GM12892 (cell line): ENCODE measurements around the gene DNAH2.

Experiments
- DNase-seq: peaks from one replicate; pipeline ENCODE4 v3.0.0; 2011; ENCODE audit not compliant: insufficient read length
- FAIRE-seq: peaks from 2 replicates; lab custom pipeline; 2011; peaks lifted over from hg19 to GRCh38; lab: Jason Lieb, UNC
- POLR2A ChIP-seq: IDR thresholded peaks from 2 replicates; pipeline ENCODE4 v1.6.1; 2011; ENCODE audit warnings: low read depth, low read length, control low read depth
- POLR2AphosphoS5 ChIP-seq: IDR thresholded peaks from 2 replicates; pipeline ENCODE4 v1.6.1; 2011; ENCODE audit warnings: low read depth, low read length, control low read depth
- TAF1 ChIP-seq: IDR thresholded peaks from 2 replicates; pipeline ENCODE4 v1.6.1; 2011; ENCODE audit warnings: low read depth, mild to moderate bottlenecking, control low read depth, low read length, borderline replicate concordance

DNAH2 gene

DNA sequence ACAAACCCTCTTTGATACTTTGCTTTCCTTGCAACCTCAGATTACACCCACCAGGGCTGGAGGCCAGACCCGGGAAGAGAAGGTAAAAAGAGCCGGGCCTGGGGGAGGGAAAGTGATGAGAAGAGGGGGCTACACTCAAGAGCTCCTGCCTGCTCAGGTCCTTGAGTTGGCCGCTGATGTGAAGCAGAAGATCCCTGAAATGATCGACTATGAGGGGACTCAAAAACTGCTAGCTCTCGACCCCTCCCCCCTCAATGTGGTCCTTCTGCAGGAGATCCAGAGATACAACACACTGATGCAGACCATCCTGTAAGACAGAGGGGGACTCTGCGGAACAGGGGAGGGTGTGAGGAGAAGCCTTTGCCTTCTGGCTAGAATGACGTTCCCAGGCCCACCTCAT is 113.7 kb downstream of the DNAH2 start:
- no peak for FAIRE-seq
- no peak for TF ChIP-seq POLR2A
- no peak for TF ChIP-seq POLR2AphosphoS5
- TF ChIP-seq TAF1 = no peak

DNA sequence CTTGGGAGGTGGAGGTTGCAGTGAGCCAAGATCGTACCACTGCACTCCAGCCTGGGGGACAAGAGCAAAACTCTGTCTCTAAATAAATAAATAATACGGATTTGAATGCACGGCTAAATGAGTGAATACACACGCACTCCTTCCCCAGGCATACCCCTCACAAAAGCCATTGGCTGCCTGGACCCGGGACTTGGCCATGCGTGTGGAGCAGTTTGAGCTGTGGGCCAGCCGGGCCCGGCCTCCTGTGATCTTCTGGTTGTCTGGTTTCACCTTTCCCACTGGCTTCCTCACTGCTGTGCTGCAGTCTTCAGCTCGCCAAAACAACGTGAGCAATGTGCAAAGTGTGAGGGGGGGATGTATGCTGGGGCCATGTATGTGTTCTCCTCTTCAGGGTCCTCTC is 114.9 kb downstream of the DNAH2 start:
- DNase-seq (no peak), FAIRE-seq (no peak)
- TF ChIP-seq POLR2A (no peak), TAF1 (no peak)

More for the DNA sequence above, 113.7 kb downstream of the DNAH2 start:
- DNase-seq = no peak

DNA sequence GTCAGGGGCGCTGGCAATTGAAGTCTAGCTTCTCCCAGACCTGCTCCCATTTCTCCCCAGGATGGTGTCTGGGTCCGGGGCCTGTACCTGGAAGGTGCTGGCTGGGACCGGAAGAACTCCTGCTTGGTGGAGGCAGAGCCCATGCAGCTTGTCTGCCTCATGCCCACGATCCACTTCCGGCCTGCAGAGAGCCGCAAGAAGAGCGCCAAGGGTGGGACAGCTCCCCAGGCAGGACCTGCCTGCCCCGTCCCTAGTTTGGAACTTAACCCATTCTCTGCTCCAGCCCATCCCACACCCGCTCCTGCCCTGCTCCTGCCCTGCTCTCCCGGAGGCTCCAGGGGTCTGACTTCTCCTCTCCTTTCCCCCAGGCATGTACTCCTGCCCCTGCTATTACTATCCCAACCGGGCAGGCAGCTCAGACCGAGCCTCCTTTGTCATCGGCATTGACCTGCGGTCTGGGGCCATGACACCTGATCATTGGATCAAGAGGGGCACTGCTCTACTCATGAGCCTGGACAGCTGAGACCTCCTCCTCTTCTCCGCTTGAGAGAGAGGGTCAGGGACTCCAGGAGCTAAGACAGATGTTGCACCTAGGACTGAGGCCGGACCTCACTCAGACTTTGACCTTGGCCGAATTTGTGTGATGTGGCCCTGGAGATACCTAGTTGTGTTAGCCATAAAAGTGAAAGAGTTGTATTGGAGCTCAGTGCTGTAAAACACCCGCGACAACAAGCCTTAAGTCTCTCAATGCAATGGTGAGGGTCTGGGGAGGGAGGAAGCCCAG is 115.7 kb downstream of the DNAH2 start:
- TF ChIP-seq POLR2AphosphoS5 = no peak
- TF ChIP-seq POLR2A = no peak
- no peak for TF ChIP-seq TAF1
- FAIRE-seq (no peak), DNase-seq (no peak)

DNA sequence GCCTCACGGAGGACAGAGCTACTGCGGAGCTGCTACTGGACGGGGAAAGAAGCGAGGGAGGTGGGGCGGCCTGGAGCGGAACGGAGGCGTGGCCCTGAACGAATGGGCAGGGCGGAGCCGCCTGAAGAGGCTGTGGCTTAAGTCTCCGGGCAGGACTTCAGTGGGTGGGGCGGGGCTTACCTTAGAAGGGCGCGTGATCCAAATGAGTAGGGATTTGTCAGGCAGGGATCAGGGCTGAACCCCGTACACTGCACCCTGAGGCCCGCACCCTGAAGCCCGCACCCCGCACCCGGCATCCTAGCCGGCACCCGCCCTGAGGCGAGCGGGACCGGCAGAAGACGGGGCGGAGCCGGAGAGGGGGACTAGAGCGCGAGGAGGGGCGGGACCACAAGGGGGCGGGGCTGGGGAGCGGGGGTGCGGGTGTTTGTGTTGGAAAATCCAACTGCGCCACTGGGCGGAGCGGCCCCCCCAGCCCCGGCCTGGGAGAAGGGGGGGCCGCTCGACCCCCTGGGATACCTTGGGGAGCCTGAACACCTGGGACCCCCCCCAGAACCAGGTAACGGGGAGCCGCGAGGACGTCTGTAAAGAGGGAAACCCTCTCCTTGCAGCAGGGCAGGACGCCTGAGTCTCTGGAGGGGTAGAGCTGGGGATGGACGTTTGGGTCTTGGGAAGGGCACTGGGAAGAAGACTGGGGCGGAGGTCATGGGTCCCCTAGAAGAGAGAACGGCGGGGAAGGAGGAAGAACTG is 116.4 kb downstream of the DNAH2 start, which contains the start of gene KDM6B:
KDM6B (plus strand) TSS at position 423 of the 747 bp plus-strand sequence. CDS start 11,338 bp downstream, outside the sequence.
- TF ChIP-seq POLR2AphosphoS5 = no peak
- no peak for TF ChIP-seq TAF1
- no peak for TF ChIP-seq POLR2A
- peak; percentile 85 for DNase-seq
- FAIRE-seq = peak; percentile 94

DNA sequence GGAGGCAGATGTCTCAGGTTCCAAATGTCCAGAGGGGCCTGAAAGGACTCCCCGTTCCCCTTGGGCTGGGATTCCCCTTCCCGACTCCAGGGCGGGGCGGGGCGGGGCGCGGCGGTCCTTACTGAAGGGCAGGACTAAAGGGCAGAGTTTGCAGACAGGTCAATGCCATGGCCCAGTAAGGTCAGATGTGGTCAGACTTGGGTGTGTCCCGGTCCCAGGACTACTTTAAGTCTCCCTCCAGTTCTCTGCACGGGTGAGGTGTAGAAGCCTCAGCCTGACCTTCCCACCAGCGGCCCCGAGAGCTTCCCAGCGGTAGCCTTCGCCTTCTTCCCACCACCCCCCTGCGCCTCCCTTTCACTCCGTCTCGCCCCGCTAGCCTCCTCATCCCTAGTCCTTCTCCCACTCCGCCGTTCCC is 117.0 kb downstream of the DNAH2 start:
- no peak for FAIRE-seq
- no peak for DNase-seq

DNA sequence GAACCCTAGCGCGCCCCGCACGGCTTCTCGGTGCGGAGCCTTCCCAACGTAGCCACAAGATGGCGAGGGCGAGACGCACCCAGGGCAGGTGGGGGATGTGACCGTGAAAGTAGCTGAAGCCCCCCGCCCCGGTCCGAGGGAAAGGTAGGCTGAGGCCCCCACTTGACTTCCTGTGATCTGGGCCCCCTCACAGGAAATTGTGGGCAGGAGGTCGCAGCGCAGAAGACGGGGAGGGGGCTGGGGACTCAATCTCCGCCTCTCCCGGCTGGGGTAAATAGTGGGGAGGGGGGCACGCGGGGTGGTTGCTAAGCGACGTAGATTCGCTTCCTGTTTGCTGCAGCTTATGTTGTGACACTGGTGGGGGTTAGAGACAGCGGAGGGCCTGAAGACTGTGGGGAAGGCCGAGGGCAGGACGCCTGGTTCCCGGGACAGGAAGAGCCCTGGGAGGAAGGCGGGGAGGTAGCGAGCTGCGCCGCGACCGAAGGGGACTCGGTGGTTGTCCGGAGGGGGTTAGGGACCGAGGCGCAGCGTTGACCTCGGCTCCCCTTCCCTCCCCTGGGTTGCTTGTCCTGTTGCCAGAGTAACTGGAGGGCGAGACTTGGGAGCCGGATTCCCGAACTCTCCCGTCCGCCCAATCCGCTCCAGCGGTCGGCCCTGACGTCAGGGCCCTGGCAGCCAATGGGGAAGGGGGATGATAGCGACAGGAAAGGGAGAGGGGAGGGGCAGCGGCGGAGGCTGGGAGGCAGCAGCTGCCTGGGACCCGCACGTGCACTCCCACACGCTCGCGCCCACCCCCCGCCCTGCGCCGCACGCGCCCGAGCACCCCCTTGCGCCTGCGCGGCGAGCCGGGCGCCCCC is 117.6 kb downstream of the DNAH2 start:
- TF ChIP-seq POLR2AphosphoS5 = no peak
- TF ChIP-seq TAF1 = no peak
- no peak for TF ChIP-seq POLR2A
- DNase-seq (peak; percentile 87), FAIRE-seq (peak; percentile 99)

More for the DNA sequence above, 117.0 kb downstream of the DNAH2 start:
- TF ChIP-seq POLR2AphosphoS5 (no peak), TAF1 (no peak), POLR2A (no peak)

DNA sequence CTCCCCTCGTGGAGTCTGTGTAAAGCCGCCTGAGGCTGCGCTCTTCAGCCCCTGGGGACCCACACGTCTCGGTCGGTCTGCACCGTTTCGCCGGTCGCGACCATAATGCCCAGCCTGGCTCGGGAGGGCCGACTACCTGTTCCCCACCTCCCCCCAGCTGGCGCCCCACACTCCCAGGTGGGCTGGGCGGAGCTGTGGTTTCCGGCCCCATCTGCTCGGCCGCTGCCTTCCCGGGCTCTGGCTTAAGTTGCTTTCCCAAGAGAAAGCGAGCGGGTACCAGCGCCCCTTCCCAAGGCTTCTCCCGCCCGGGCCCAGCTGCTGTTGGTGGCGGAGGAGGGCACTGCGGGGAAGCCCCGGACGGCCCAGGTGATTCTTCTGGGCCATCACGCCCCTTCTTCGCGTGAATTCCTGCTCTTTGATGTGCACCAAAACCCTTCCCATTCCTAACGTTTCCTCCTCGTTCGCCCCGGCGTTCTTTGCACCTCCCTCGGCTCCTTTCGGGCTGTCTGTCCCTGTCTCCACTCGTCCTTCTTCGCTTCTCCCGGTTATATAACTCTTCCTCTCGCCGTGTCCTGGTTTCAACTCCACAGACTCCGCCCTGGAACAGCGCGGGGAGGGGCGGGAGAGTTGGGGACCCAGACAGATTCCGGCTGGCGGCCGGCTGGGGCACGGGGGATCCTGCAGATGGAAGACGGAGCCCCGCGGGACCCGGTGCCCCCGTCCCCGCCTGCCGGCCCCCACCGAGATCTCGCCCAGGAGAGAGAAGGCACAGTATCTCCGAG is 118.5 kb downstream of the DNAH2 start:
- FAIRE-seq (peak; percentile 27), DNase-seq (no peak)
- no peak for TF ChIP-seq POLR2A
- no peak for TF ChIP-seq TAF1
- TF ChIP-seq POLR2AphosphoS5 = no peak

DNA sequence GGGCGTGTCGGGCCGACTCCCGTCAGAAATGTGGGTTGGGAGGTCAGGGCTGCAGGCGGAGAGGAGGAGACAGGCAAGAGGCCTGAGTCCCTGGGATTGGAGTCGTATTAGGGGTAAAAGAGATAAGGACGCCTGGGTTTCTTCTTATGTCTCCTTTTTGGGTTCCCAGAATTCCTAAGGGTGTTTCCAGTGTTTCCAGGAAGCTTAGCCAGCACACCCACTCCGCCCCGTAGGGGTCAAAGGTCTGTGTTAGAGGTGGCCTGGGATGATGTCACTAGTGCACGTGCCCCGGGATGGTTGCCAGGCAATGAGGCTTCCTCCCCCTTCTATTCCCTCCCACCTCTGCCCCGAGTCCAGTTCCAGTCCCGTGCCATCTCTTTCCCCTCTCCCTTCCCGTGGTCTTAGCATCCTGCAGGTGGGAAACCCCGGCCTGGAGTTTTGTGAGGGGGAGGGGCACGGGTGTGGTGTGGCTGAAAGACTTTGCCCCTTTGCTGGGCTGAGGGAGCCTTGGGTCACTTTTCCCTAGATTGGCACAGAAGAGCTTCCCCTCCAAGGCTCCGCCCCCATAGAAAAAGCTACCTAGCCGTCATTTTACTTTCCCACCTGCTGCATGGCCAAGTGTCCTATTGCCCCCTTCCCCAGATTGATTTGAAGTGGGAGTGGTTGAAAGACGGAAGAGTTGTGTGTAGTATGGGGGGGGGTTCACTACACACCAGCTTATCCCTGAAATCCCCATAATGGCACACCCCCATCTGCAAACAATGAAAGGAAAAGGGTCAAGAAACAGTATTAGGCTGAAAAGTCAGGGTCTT is 119.3 kb downstream of the DNAH2 start:
- TF ChIP-seq POLR2AphosphoS5 = no peak
- no peak for TF ChIP-seq TAF1
- TF ChIP-seq POLR2A = no peak
- FAIRE-seq = peak; percentile 93
- no peak for DNase-seq

DNA sequence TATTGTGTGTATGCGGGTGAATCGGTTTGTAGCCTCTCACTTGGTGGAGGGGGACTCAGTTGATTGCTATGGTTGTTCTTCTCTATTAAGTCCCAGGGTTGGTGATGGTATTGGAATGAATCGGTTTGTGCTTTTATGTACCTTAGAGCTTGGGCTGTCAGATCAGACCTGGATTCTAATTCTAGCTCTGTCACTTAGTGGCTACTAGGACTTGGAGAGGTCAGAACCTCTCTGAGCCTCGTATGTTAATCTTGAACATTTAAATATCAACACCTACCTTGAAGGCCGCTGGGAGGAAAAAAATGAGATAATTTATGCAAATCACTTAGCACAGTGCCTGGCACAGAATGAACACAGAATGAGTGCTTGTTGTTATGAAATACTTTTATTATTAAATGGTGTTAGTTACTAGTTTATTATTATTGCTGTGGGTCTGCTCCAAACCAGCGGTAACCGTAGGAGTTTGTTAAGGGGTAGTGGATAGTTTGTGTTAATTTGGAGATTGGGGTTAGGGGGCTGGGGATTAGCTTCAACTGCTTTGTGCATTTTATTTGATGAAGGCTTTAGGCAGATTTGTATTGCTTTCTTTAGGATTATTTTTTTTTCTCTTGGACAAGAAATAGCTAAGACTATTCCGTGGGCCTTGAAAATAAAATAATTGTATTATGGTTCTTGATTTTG is 120.0 kb downstream of the DNAH2 start:
- no peak for TF ChIP-seq POLR2AphosphoS5
- no peak for TF ChIP-seq POLR2A
- TF ChIP-seq TAF1 = no peak
- DNase-seq (no peak), FAIRE-seq (peak; percentile 38)
